SW 1271 (cell line): ENCODE results near the gene ZNF672.
"Not testable (repeated sequence)": the region's sequence is repeated elsewhere in the genome, so short reads cannot be mapped to it uniquely, and the experiment has no call there.

ENCODE experiments used
- DNase-seq, 2 experiments: peaks; one replicate each; lab custom pipeline; 2025; lab: John Stamatoyannopoulos, UW

The ZNF672 gene

GRCh38 chr1:248837781-248838356 is at the start of gene ZNF672:
ZNF672 (plus strand) TSS chr1:248838224; CDS start chr1:248847275, 9,051 bp downstream.
- DNase-seq = peak; percentile 99 to 100

- no peak for DNase-seq
Observed at GRCh38 chr1:248788327-248788726, 49.7 kb upstream of the ZNF672 start.

DNA sequence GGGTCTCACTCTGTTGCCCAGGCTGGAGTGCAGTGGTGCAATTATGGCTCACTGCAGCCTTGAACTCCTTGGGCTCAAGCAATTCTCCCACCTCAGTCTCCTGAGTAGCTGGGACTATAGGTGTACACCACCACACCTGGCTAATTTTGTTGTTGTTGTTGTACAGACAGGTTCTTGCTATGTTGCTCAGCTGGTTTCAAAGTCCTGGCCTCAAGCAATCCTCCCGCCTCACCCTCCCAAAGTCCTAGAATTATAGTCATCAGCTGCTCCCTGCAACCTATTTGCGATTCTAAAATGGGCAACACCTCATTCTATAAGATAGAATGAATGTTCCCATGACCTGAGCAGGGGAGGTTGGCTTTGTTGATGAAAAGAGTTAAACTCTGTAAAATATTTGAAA is 48.7 kb upstream of the ZNF672 start:
- DNase-seq = not testable (repeated sequence)

DNA sequence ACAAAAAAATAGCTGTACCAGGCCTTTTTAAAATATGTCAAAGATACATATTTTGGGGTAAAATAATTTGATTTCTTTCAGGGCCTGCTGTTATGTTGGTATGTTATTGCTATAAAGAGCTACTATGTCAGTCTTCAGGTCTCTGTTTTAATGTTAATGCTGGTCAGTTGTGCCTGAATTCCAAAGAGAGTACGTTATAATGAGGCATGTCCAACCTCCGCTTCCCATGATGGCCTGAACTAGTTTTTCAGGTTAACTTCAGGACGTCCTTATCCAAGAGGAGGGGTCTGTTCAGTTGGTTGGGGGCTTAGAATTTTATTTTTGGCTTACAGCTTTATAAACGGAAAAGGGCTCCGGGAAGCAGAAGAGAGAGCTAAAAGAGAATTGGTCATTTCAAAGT is 47.6 kb upstream of the ZNF672 start:
- no peak for DNase-seq

- DNase-seq = no peak
Observed at GRCh38 chr1:248791010-248791409, 47.0 kb upstream of the ZNF672 start.

GRCh38 chr1:248792342-248792741 is 45.7 kb upstream of the ZNF672 start:
- no peak for DNase-seq

DNA sequence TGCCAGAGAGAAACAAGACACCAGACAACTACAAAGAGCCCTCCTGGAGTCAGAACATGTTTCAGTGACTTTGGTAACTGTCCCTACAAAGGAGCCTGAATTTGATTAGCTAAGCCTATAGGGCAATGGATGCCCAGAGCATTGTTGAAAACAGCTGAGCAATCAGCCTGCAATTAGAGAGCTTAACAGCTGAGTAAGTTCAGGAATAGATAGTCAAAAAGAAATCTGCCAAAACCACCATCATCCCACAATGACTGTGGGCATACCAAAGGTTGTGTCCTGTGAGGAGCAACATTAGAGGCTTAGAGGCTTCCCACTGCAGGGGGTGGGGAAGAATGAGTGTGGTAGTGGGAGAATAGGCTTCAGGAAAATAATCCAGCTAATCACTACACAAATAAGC is 44.4 kb upstream of the ZNF672 start:
- no peak for DNase-seq

DNA sequence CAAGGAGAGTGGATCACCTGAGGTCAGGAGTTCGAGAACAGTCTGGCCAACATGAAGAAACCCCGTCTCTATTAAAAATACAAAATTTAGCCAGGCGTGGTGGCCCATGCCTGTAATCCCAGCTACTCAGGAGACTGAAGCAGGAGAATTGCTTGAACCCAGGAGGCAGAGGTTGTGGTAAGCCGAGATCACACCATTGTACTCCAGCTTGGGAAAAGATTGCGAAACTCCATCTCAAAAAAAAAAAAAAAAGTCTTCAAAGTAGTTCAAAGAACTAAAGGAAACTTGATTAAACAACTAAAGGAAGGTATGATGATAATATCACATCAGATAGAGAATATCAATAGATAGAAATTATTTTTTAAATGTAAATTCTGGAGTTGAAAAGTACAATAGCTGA is 43.4 kb upstream of the ZNF672 start:
- not testable (repeated sequence) for DNase-seq

- DNase-seq = no peak
Observed at GRCh38 chr1:248798791-248799190, 39.2 kb upstream of the ZNF672 start.

- DNase-seq = no peak
Observed at GRCh38 chr1:248800459-248800858, 37.6 kb upstream of the ZNF672 start.

GRCh38 chr1:248802454-248802853 is 35.6 kb upstream of the ZNF672 start:
- DNase-seq = no peak

- not testable (repeated sequence) for DNase-seq
Observed at GRCh38 chr1:248803501-248803900, 34.5 kb upstream of the ZNF672 start.

- DNase-seq = no peak
Observed at GRCh38 chr1:248804771-248805681, 33.0 kb upstream of the ZNF672 start.

DNA sequence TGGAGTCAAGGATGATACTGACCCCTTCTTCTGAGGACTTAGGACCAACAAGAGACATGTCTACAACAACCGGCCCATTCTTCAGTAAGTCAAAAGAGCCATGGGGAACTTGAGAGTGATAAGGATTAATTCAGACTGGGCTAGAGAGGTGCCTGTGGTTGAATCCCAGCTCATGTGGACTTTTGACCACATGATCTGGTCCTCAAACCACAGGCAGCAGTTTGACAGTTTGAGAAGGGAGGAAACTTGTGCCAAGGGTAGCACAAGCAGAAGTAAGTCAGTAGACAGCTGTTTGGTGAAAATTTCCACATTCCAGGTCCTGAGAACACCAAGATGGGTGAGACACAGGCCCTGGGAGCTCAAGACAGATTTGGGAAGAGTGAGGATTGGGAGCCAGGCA is 32.1 kb upstream of the ZNF672 start:
- no peak for DNase-seq

GRCh38 chr1:248807067-248807737 is 30.8 kb upstream of the ZNF672 start:
- DNase-seq = peak in 1 of 2 experiments; percentile 38

GRCh38 chr1:248808876-248809275 is 29.1 kb upstream of the ZNF672 start:
- DNase-seq = no peak

DNA sequence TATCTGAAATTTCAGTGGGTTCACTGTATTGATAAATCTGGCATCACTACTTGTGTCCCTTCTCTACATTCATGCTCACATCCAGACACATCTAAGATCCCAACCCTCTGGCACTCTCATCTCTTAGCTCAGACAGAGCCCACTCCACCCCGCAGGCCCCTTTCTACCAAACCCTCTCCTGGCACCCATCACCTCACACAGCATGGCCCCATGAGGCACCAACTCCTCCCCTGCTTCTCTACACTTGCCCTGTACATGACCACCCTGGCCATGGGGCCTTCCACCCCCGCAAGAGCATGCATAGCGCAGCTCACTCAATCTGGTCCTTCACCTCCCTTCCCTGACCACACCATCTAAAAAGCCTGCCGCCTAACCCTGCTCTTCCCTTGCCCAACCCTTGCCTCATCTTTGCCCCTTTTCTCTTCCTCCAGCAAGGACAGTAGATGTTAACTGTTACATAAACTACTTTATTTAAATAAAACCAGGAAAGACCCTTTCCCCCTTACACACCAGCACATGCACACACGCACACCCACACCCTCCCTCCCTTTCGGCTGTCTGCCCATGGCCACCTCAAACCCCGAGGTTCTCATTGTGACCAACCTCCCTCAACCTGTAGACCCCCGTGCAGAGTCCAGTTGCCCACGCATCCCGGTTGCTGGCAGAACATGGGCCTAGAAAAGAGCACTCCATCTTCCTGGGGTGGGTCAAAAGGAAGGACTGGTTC is 27.9 kb upstream of the ZNF672 start:
- DNase-seq = no peak

DNA sequence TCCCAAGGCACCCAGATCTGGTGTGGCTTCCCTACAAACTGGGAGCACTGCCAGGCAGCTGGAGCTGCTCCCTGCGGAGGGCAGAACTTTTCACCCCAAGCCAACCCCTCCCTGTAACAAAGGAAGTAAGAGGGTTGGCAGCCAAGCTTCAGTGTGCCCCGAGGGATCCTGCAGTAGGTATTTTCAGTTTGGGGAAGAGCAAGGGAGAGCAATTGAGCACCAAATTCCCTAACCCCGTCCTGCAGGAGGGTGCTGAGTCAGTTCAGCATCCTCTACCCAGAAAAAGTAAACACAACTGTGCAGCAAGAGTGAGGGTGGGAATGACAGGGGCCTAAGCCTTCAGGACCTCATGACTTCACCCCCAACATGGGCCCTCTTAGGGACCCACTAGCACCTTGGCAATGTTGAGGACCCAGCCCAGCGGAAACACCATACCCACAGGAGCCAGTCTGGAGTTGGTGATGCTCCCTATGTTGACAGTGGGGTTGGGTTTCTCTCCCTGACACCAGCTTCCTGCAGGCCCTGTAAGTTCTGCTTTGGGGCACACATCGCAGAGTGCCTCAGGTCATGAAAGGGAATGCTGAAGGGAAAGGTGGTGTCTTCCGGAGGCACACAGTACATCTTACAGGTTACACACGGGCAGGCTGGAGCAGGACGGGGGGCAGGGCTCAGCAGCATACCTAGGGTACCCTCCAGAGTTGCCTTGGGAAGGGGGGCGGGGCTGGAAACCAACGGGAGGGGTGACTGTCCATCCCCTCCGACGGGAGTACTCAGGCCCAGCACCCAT is 27.1 kb upstream of the ZNF672 start:
- no peak for DNase-seq

- DNase-seq = no peak
Observed at GRCh38 chr1:248811514-248812490, 26.2 kb upstream of the ZNF672 start.
